NCI-H82 treated with DMSO at 0.1 percent for 48 hours (cell line): ENCODE results near the gene NEIL3.

Experiments
- DNase-seq: peaks from one replicate; lab custom pipeline; 2025; ENCODE audit not compliant: unreplicated experiment; lab: John Stamatoyannopoulos, UW

NEIL3 gene

GRCh38 chr4:177369372-177369771, 59.7 kb downstream of the NEIL3 start:
- no peak for DNase-seq

GRCh38 chr4:177371461-177371860, 61.8 kb downstream of the NEIL3 start:
- no peak for DNase-seq

GRCh38 chr4:177374966-177375365, 65.3 kb downstream of the NEIL3 start:
- no peak for DNase-seq

- no peak for DNase-seq
Measured at GRCh38 chr4:177375372-177375771, 65.7 kb downstream of the NEIL3 start.

- no peak for DNase-seq
Measured at GRCh38 chr4:177376024-177376423, 66.3 kb downstream of the NEIL3 start.

GRCh38 chr4:177380730-177381287, 71.1 kb downstream of the NEIL3 start:
- DNase-seq: no peak

GRCh38 chr4:177381762-177382310, 72.2 kb downstream of the NEIL3 start:
- no peak for DNase-seq

GRCh38 chr4:177384856-177385397, 75.3 kb downstream of the NEIL3 start:
- no peak for DNase-seq

- DNase-seq: no peak
Measured at GRCh38 chr4:177385576-177386277, 76.1 kb downstream of the NEIL3 start.

GRCh38 chr4:177386278-177386815, 76.7 kb downstream of the NEIL3 start:
- no peak for DNase-seq

- no peak for DNase-seq
Measured at GRCh38 chr4:177391287-177391686, 81.6 kb downstream of the NEIL3 start.

- DNase-seq: no peak
Measured at GRCh38 chr4:177391953-177392352, 82.3 kb downstream of the NEIL3 start.

GRCh38 chr4:177393236-177393635, 83.6 kb downstream of the NEIL3 start:
- DNase-seq: no peak

GRCh38 chr4:177396352-177396751, 86.7 kb downstream of the NEIL3 start:
- DNase-seq: no peak

GRCh38 chr4:177400030-177400429, 90.4 kb downstream of the NEIL3 start:
- no peak for DNase-seq

- no peak for DNase-seq
Measured at GRCh38 chr4:177401658-177402273, 92.1 kb downstream of the NEIL3 start.

GRCh38 chr4:177403746-177404145, 94.1 kb downstream of the NEIL3 start:
- DNase-seq: no peak

- no peak for DNase-seq
Measured at GRCh38 chr4:177404342-177404741, 94.7 kb downstream of the NEIL3 start.

- DNase-seq: no peak
Measured at GRCh38 chr4:177404986-177405385, 95.3 kb downstream of the NEIL3 start.

- DNase-seq: no peak
Measured at GRCh38 chr4:177405508-177405907, 95.8 kb downstream of the NEIL3 start.

GRCh38 chr4:177408023-177408422, 98.3 kb downstream of the NEIL3 start:
- DNase-seq: no peak

GRCh38 chr4:177410566-177410965, 100.9 kb downstream of the NEIL3 start:
- DNase-seq: no peak
